Parathyroid adenoma (tissue), 2 donors: ENCODE measurements around the gene INTS2.
"Not testable (repeated sequence)": the region's sequence is repeated elsewhere in the genome, so short reads cannot be mapped to it uniquely, and the experiment has no call there.

Source experiments
- H2AFZ ChIP-seq: fragments of 300-600 bp; sonication (generic); one replicate; pipeline ENCODE4 v1.7.0; 2017; ENCODE audit warnings: antibody characterized with exemption, mild to moderate bottlenecking
- H3K27ac ChIP-seq: fragments of 300-600 bp; sonication (generic); one replicate; pipeline ENCODE4 v1.7.0; 2017
- H3K27me3 ChIP-seq: fragments of 300-600 bp; sonication (generic); one replicate; pipeline ENCODE4 v1.7.0; 2017; ENCODE audit warnings: low read length; ENCODE audit not compliant: control insufficient read depth, insufficient read depth
- H3K36me3 ChIP-seq: fragments of 300-600 bp; sonication (generic); one replicate; pipeline ENCODE4 v1.7.0; 2017; ENCODE audit warnings: low read length; ENCODE audit not compliant: control insufficient read depth, insufficient read depth
- H3K4me1 ChIP-seq: fragments of 300-600 bp; sonication (generic); one replicate; pipeline ENCODE4 v1.7.0; 2017; ENCODE audit warnings: control low read depth
- H3K4me2 ChIP-seq: fragments of 300-600 bp; sonication (generic); one replicate; pipeline ENCODE4 v1.7.0; 2017; ENCODE audit warnings: low read length
- H3K4me3 ChIP-seq: fragments of 300-600 bp; sonication (generic); one replicate; pipeline ENCODE4 v1.7.0; 2017; ENCODE audit warnings: low read depth, low read length
- H3K79me2 ChIP-seq: fragments of 300-600 bp; sonication (generic); one replicate; pipeline ENCODE4 v1.7.0; 2017; ENCODE audit warnings: control low read depth
- H3K9ac ChIP-seq: fragments of 300-600 bp; sonication (generic); one replicate; pipeline ENCODE4 v1.7.0; 2017; ENCODE audit warnings: mild to moderate bottlenecking
- H3K9me3 ChIP-seq: fragments of 300-600 bp; sonication (generic); one replicate; pipeline ENCODE4 v1.7.0; 2017; ENCODE audit warnings: low read length; ENCODE audit not compliant: control insufficient read depth
- CTCF ChIP-seq: fragments of 300-600 bp; sonication (generic); IDR thresholded peaks from one replicate; pipeline ENCODE4 v1.7.0; 2017; ENCODE audit warnings: antibody characterized with exemption, mild to moderate bottlenecking
- donor health status: primary hyperparathyroidism.

INTS2 gene

GRCh38 chr17:61867033-61867432 lies 60.7 kb downstream of the INTS2 start:
- H3K9me3 ChIP-seq = no peaks in the 10 kb centered on the region
- H3K27ac ChIP-seq = no peak overlapping the region
- no peak overlapping the region for H2AFZ ChIP-seq
- H3K79me2 ChIP-seq = no peaks in the 10 kb centered on the region
- H3K4me1 ChIP-seq = no peaks in the 10 kb centered on the region
- no peaks in the 10 kb centered on the region for H3K27me3 ChIP-seq
- H3K9ac ChIP-seq = no peak overlapping the region
- no peaks in the 10 kb centered on the region for H3K36me3 ChIP-seq
- no peak overlapping the region for H3K4me2 ChIP-seq
- TF ChIP-seq CTCF = no peak
- H3K4me3 ChIP-seq = no peak overlapping the region

GRCh38 chr17:61863801-61864126 lies 64.0 kb downstream of the INTS2 start:
- TF ChIP-seq CTCF = no peak
- no peaks in the 10 kb centered on the region for H3K27me3 ChIP-seq
- no peaks in the 10 kb centered on the region for H3K79me2 ChIP-seq
- no peaks in the 10 kb centered on the region for H3K9me3 ChIP-seq
- H3K4me1 ChIP-seq = no peaks in the 10 kb centered on the region
- H3K4me3 ChIP-seq = peak overlapping the region; percentile 87
- no peak overlapping the region for H3K9ac ChIP-seq
- H2AFZ ChIP-seq = peak overlapping the region; percentile 91
- peak overlapping the region; percentile 93 for H3K4me2 ChIP-seq
- H3K27ac ChIP-seq = peak overlapping the region; percentile 21
- no peaks in the 10 kb centered on the region for H3K36me3 ChIP-seq

GRCh38 chr17:61862975-61863800 lies 64.6 kb downstream of the INTS2 start, which contains the start of gene BRIP1:
Gene BRIP1 (minus strand): TSS chr17:61863528. CDS start chr17:61861539, 1,989 bp downstream.
- no peak for TF ChIP-seq CTCF
- peak within 1 kb of the TSS; percentile 87 for H3K4me3 ChIP-seq

GRCh38 chr17:61862105-61862574 lies 65.6 kb downstream of the INTS2 start:
- Histone ChIP-seq H3K9me3 (no peaks in the 10 kb centered on the region), H3K4me3 (no peak overlapping the region), H3K9ac (no peak overlapping the region), H3K27me3 (no peaks in the 10 kb centered on the region), H3K4me1 (no peaks in the 10 kb centered on the region), H3K79me2 (no peaks in the 10 kb centered on the region), H3K27ac (no peak overlapping the region), H3K4me2 (no peak overlapping the region), H3K36me3 (no peaks in the 10 kb centered on the region), H2AFZ (no peak overlapping the region)
- TF ChIP-seq CTCF = no peak

More at GRCh38 chr17:61862975-61863800, 64.6 kb downstream of the INTS2 start, which contains the start of gene BRIP1:
- Histone ChIP-seq H2AFZ (peak within 1 kb of the TSS; percentile 91), H3K36me3 (no peaks in the 10 kb centered on the region), H3K79me2 (no peaks in the 10 kb centered on the region), H3K27ac (peak within 1 kb of the TSS; percentile 21), H3K4me2 (peak within 1 kb of the TSS; percentile 93), H3K27me3 (no peaks in the 10 kb centered on the region), H3K4me1 (no peaks in the 10 kb centered on the region), H3K9me3 (no peaks in the 10 kb centered on the region), H3K9ac (no peak within 1 kb of the TSS)

- not testable (repeated sequence) for H3K27me3 ChIP-seq, H3K4me3 ChIP-seq, H3K36me3 ChIP-seq, H3K4me2 ChIP-seq, H3K27ac ChIP-seq, H3K9ac ChIP-seq, H3K9me3 ChIP-seq, H3K79me2 ChIP-seq, H2AFZ ChIP-seq, H3K4me1 ChIP-seq
Observed at GRCh38 chr17:61860397-61860796, 67.4 kb downstream of the INTS2 start.
